ENCODE results near the gene RNF217. TPM values are rescaled to one million over a fixed set of nuclear protein-coding genes. Genes with fewer than 3 reads are reported as not detected.

The RNF217 gene
- total RNA-seq, 3 donors from 2014 or later, result 11.6 to 47.3 (median 15.0) TPM

- TF ChIP-seq CTCF (IDR thresholded peaks at IDR 0.05), result no peak
- ATAC-seq, result no peak
- Histone ChIP-seq H3K36me3 (ENCODE audit: low read depth) (no peaks in the 10 kb centered on the region), H3K9me3 (no peaks in the 10 kb centered on the region), H3K4me1 (ENCODE audit: low read depth) (peaks cover under 1% of the 10 kb centered on the region), H3K4me3 (no peak overlapping the region)
- DNase-seq, result no peak
- intact Hi-C loops (cut with DNase I, micrococcal nuclease), result no loop called here
Measured at GRCh38 chr6:124958149-124958548, 4.1 kb upstream of the RNF217 start.

GRCh38 chr6:124958759-124959354 lies 3.4 kb upstream of the RNF217 start:
- intact Hi-C loops (cut with DNase I, micrococcal nuclease), result no loop called here
- TF ChIP-seq CTCF (IDR thresholded peaks at IDR 0.05), result no peak
- H3K4me1 ChIP-seq (ENCODE audit: low read depth), result peaks cover 7% of the 10 kb centered on the region

GRCh38 chr6:124960757-124961463 lies 1.3 kb upstream of the RNF217 start:
- ATAC-seq, result no peak
- DNase-seq, result no peak
- H3K4me3 ChIP-seq, result no peak overlapping the region
- H3K9me3 ChIP-seq, result no peaks in the 10 kb centered on the region
- no peak for TF ChIP-seq CTCF (IDR thresholded peaks at IDR 0.05)
- H3K4me1 ChIP-seq (ENCODE audit: low read depth), result peaks cover 9% of the 10 kb centered on the region
- intact Hi-C loops (cut with DNase I, micrococcal nuclease), result loop anchor here in 1 of 2 donors (10.0 kb wide), 1 partner anchor 144 kb away; no protein-coding TSS in a partner anchor
- no peaks in the 10 kb centered on the region for H3K36me3 ChIP-seq (ENCODE audit: low read depth)

More at GRCh38 chr6:124958759-124959354, 3.4 kb upstream of the RNF217 start:
- no peaks in the 10 kb centered on the region for H3K36me3 ChIP-seq (ENCODE audit: low read depth)
- DNase-seq, result no peak
- ATAC-seq, result no peak
- H3K9me3 ChIP-seq, result no peaks in the 10 kb centered on the region
- H3K4me3 ChIP-seq, result no peak overlapping the region

GRCh38 chr6:124961464-124961776 lies 817 bp upstream of the RNF217 start:
- intact Hi-C loops (cut with DNase I, micrococcal nuclease), result loop anchor here in 1 of 2 donors (10.0 kb wide), 1 partner anchor 143 kb away; no protein-coding TSS in a partner anchor
- Histone ChIP-seq H3K9me3 (no peaks in the 10 kb centered on the region), H3K36me3 (ENCODE audit: low read depth) (no peaks in the 10 kb centered on the region), H3K4me3 (peak overlapping the region; percentile 50), H3K4me1 (ENCODE audit: low read depth) (peaks cover 9% of the 10 kb centered on the region)
- no peak for TF ChIP-seq CTCF (IDR thresholded peaks at IDR 0.05)
- no peak for ATAC-seq
- DNase-seq, result no peak

GRCh38 chr6:124962639-124963415 lies 590 bp downstream of the RNF217 start:
- no peak for TF ChIP-seq CTCF (IDR thresholded peaks at IDR 0.05)
- DNase-seq (peak; percentile 55 to 73 (median 63)), ATAC-seq (peak; percentile 66)
- Histone ChIP-seq H3K9me3 (no peaks in the 10 kb centered on the region), H3K4me1 (ENCODE audit: low read depth) (peaks cover 9% of the 10 kb centered on the region), H3K36me3 (ENCODE audit: low read depth) (no peaks in the 10 kb centered on the region), H3K4me3 (peak overlapping the region; percentile 50)
- intact Hi-C loops (cut with DNase I, micrococcal nuclease), result loop anchor here in 1 of 2 donors (10.0 kb wide), 1 partner anchor 142 kb away; no protein-coding TSS in a partner anchor

All from mucosa of descending colon (tissue), 3 donors.